Activated CD8-positive, alpha-beta memory T cell treated with anti-CD3 and anti-CD28 coated beads for 48 hours (primary cell): ENCODE data around the gene RPL3.
"Not testable (repeated sequence)": the region's sequence is repeated elsewhere in the genome, so short reads cannot be mapped to it uniquely, and the experiment has no call there.

Experiments used
- DNase-seq, 3 experiments: peaks; one replicate each; pipeline ENCODE4 v3.0.0-alpha.2; 2020; ENCODE audit warnings: low read depth in 2 of 3, low spot score in 2 of 3

RPL3 gene

DNA sequence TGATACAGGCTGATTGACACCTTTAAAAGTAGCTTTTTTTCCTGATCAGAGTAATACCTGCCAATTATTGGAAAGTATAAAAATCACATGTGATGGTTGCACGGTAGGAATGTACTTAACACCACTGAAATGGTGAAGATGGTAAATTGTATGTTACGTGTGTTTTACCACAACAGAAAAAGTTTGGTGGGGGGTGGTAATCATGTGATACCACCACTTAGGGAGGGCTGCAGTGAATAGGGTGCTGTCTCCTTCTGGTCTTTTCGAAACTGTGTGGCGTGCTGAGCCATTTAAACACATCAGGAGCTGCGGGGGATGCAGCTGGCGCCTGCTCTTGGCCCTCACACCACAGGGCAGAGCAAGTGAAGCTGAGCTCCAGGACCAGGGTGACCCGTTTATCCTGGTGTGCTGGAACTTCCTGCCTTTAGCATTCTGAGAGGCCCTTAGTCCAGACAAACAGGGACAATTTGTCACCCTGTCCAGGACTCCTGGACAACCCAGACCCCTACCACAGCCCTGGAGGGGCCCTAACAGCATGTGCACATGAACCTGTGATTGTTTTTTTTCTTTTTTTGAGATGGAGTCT lies 33.0 kb upstream of the RPL3 start:
- no peak for DNase-seq

DNA sequence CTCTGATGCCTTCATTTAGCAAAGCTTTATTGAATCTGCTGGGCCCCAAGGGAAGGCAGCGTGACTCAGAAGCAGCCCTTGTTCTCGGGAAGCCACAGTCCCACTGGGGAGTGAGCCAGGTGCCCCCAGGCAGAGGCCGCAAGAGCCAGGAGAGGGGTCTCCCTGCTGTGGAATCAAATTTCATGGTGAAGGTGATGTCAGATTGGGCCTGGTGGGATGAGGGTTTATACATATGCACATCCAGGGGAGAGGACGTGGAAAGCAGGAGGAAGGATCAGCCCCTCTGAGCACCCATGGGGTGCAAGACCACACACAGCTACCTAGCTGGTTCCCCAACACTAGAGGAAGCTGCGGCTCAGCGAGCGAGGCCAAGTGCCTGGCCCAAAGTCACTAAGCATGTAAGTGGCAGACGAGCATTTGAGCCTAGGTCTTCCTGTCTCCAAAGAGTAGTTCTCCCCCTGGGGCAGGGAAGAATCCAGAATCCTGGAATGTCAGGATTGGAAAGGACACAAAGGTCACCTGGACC lies 32.3 kb upstream of the RPL3 start:
- DNase-seq, result no peak

DNA sequence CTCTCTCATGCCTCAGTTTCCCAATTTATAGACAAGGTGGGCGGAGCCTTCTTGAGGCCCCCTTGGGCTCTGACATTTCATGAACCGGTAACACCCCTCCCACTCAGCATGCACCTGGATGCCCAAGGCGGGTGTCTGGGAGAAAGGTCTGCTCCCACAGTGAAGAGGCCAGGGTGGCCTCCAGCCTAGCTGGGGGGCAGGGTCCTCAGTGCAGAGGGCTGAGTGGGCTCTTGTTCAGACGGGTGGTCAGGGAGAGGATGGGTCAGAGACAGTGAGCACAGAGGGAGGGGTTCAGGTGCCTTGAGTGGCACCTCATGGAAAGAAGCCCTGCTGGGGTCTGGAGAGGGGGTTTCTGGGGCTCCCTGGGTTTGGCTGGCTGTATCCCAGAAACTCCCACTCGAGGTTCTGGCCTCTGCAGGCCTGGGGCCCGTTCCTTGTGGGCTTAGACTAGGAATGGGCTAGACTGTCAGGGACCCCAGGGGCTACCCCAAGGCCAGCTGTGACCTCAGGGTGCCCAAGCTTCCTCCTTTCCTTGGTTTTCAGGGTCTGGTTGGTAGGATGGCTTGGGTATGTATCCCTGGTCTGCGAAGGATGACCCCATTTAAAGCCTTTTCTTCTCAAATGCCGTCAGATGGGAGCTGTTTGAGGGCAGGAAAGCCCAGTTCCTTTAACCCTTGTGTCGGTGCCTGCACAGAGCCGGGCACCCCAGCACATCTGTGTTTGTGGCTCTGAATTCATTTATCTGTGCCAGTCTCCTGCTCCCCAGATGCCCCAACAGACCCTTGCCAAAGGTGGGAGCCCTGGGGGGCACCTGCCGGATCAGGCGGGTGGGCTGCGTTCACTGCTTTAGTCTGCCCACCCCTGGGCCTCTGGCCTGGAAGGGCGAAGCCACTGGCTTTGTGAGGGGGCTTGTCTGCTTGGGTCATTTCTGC lies 31.6 kb upstream of the RPL3 start:
- DNase-seq, result no peak

DNA sequence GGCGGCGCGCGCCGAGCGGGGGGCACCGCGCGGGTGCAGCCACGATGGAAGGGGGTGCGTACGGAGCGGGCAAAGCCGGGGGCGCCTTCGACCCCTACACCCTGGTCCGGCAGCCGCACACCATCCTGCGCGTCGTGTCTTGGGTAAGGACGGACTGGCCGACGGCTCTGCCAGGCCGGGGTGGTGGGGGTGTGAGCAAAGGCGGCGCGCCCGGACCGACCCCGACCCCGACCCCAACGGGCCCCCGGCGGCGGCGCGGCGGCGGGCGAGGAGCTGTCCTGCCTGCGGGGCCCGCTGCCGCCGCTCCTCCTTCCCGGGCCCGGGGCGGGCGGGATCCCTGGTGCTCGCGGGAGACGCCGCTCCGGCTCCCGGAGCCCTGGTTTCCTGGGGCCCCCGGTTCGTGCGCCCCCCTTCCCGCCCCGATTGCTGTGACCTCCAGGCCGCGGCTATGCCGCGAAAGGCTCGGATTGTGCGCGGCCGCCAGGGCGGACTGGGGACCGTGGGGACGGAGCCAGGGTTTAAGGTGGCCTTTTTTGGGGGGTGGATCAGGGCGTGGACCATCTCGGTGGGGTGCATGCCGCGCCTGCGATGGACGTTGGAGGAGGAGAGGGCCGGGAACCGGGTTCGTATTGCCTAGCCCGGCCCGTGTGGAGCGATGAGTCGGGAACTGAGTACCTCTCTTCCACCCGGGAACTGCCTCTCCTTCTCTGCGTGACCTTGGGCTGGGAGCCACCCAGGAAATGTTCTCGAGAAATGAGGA lies 30.7 kb upstream of the RPL3 start, which contains the start of gene SYNGR1:
Gene SYNGR1 (plus strand): TSS at position 25 of the 760 bp plus-strand sequence. CDS start 20 bp downstream, at position 45.
- DNase-seq, result no peak

DNA sequence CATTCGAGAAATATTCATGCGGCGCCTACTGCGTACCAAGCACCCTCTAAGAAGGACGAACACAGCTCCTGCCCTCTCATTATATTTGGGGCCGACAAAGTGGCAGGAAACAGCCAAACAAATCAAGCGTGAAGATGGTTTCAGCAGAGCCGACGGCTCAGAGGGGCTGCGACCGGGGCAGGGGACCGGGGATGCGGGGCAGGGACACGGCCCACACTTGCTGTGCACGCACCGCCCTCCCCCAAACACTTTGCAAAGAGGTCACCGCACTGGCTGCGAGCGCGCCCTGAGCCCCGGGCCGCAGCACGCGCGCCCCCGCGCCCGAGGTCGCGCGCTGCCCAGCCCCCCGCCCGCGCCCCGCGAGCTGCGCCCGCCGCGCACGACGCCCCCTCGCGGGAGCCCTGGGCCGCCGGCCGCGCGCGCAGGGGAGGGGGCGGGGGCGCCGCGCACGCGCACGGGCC lies 30.1 kb upstream of the RPL3 start:
- DNase-seq, result no peak

DNA sequence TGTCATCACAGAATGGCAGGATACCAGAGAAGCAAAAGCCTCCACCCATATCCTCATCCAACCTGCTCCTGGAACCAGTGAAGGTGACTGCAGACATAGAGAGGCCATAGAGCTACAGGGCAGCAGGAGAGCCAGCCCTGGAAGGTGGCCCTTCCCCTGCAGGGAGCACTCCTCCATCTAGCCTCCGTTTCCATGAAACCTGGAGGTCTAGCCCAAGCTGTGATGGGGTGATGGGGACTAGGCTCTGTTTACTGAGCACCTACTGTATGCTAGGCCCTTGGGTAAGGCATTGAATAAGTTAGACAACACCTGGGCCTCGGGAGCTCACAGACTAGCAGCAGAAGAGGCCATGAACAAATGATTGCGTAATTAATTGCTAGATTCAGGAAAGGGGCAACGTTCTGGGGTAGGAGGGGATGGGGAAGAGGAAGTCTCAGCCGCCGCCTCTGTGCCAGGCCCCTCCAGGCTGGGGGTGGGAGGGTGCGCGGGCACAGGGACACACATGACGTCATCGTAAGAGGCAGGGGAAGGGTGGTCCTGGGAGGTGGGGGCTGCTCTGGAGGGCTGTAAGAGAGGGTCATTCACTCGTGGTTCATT lies 29.6 kb upstream of the RPL3 start:
- DNase-seq, result no peak

DNA sequence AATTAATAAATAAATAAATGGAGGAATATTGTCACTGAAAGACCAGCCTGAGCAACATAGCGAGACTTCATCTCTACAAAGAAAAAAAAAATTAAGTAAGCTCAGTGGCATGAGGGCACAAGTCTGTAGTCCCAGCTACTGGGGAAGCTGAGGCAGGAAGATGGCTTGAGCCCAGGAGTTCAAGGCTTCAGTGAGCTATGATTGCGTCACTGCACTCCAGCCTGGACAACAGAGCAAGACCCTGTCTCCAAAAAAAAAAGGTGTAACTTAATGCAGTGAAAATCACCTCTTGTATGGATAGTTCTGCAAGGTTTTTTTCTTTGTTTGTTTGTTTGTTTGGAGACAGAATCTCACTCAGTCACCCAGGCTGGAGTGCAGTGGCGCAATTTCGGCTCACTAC lies 25.8 kb upstream of the RPL3 start:
- DNase-seq, result no peak

DNA sequence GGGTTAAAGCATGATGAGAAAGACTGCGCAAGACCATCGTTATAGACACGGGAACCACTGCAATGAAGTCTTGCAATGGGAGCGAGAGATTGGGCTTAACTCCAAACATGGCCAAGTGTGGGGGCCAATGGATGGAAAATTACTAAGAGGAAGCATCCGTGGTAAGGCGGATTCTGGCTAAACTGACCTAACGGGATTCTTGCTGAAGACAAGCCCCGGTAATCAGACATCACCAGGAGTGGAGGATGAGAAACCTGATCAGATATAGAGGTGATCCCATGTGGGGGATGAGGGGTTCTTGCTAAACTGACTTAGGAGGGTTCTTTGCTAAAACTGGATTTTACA lies 24.6 kb upstream of the RPL3 start:
- DNase-seq, result no peak

DNA sequence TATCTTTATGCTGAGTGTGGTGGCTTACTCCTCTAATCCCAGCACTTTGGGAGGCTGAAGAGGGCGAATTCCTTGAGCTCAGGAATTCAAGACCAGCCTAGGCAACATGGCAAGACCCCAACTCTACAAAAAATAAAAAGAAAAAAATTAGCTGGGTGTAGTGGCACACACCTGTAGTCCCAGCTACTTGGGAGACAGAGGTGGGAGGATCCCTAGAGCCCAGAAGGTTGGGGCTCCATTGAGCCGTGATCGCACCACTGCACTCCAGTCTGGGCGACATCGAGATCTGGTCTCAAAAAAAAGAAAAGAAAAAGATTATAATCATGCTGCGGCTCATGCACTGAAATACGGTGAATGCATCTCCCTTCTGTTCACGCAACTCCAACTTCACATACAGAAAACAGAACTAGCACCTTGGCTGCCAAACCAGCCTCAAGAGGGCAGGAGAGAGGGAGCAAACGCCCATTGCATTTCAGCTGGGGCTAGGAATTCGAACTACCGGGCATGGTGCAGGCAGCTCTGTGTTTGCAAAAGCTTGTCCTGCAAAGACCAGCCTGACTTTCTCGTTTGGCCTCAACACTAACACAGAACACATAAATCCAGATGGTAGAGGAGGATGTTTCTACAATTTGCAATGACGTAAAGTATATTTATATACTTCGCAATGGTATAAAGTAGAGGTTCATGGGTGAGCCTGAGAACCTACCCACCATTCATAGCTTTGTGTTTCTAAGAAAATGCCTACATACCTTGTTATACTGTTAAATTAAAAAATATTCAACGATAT lies 24.0 kb upstream of the RPL3 start:
- no peak for DNase-seq

DNA sequence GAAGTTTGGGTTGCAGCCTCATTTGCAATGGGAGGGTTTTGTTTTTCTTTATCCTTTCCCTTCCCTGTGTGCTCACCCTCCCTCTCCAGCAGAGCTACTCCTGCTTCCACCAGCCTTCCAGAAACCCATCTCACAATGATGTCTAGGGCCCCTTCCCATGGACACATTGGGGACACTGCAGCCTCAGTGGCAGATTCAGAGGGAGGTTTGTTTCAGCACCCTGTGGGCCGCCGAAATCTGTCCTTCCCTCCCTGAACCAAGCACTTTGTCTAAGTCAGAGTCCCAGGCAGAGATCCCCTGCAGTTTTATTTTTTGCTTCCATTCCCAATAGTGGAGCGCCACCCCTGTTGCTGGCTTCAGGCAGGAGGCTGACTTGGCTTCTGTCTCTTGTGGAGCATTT lies 21.8 kb upstream of the RPL3 start:
- DNase-seq, result no peak

DNA sequence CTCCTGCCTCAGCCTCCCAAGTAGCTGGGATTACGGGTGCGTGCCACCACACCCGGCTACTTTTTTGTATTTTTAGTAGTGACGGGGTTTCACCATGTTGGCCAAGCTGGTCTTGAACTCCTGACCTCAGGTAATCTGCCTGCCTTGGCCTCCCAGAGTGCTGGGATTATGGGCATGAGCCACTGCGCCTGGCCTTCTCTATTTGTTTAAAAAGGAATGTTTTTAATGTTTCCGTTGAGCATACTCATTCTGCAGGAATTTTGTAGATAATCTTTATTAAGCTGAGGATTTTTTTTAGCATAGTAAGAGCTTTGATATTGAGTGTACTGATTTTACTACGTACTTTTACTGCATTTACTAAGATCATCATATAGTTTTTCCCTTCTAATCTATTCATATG lies 20.4 kb upstream of the RPL3 start:
- DNase-seq, result not testable (repeated sequence)

DNA sequence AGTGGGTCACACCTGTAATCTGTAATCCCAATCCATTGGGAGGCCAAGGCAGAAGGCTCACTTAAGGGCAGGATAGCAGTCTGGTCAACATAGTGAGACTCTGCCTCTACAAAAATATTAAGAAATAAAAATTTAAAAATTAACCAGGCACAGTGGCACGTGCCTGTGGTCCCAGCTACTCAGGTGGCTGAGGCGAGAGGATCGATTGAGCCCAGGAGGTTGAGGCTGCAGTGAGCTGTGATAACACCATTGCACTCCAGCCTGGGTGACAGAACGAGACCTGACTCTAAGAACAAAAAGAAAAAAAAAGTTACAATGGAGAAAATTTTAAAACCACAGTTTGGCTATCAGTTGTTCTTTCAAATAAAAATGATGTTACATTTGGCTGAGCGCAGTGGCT lies 17.0 kb upstream of the RPL3 start:
- DNase-seq, result no peak

DNA sequence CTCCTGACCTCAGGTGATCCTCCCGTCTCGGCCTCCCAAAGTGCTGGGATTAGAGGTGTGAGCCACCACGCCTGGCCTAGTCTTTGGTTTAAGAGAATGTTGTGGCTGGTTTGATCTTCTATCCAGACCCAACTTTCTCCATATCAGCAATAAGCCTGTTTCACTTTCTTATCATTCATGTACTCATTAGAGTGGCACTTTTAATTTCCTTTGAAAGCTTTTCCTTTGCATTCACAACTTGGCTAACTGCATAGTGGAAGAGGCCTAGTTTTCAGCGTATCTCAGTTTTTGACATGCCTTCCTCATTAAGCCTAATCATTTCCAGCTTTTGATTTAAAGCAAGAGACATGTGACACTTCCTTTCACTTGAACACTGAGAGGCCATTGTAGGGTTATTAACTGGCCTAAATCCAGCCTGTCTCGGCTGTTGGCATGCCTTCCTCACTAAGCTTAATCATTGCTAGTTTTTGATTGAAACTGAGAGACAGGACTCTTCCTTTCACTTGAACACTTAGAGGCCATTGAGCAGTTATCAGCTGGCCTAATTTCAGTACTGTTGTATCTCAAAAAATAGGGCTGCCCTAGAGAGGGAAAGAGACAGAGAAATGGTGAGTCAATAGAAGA lies 13.1 kb upstream of the RPL3 start:
- DNase-seq, result no peak

DNA sequence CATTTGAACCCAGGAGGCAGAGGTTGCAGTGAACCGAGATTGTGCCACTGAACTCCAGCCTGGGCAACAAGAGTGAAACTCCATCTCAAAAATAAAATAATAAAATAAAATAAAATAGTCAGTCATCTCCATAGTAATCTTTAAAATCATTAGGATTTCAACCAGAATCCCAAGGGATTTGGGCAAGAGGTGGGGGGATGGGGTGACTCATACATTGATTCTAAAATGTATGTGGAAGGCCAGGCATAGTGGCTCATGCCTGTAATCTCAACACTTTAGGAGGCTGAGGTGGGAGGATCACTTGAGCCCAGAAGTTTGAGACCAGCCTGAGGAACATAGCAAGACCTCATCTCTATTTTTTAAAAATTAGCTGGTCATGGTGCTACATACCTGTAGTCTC lies 11.1 kb upstream of the RPL3 start:
- DNase-seq, result not testable (repeated sequence)

DNA sequence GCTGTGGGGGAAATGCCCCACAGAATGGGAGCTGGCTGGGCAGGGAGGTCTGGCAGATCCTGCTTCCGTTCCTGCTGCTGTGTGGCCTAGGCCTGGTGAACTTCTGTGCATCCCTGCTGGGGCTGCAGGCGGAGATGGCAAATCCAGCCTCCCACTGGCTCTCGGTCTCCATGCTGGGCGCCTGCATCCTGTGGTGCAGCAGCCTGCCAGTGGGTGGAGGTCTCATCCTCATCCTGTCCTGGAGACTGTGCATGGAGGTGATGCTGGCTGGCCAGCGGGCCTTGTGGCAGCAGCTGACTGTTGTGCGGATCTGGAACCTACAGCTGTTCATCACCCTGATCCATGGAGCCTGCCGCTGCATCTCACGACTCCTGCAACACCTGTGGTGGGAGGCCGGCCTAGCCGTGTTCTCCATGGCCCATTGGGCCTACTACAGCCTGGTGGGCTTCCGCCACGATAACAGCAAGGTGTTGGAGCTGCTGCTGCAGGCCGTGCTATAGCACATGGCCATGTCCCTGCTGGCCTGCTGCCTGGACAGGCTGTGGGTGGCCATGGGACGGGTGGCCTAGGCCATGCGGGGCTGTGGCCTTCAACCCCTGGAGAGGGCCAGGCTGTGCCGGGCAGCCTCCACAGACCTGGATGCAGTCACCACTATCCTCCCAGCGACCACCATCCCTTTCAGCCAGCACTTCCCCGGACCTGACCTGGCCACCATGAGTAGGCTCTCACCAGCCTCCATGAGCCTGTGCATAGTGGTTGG lies 8.8 kb upstream of the RPL3 start:
- DNase-seq, result no peak

DNA sequence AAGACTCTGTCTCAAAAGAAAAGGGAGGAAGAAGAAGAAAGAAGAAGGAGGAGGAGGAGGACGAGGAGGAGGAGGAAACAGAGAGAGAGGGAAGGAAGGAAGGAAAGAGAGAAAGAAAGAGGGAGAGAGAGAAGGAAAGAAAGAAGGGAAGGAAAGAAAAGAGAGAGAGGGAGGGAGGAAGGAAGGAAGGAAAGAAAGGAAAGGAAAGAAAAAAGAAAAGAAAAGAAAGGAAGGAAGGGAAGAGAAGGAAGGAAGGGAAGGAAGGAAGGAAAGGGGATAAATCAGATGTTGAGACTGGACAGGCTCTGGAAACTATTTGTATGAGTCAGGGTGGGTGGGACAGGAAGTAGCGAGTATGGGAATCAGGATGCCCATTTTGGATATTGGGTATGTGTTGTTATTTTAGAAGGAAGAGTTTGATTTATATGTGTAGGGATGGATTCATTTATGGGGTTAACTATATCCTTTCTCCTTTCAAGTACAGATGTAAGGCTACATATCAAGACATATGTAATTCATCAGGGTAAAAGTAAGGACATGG lies 6.0 kb upstream of the RPL3 start:
- DNase-seq, result no peak

DNA sequence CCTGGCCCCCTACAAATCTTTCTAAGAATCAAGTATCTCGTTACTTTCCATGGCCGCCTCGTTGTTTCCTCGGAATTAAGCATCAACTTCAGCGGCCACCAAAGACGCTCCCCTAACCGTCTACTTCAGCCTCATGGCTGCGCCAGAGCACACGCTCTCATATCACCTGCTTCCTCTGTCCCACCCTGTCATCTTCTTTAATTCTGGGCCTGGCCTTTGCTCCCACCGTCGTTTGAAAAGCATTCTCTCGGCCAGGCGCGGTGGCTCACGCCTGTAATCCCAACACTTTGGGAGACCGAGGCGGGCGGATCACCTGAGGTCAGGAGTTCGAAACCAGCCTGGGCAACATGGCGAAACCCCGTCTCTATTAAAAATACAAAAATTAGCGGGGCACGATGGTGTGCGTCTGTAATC lies 1.2 kb upstream of the RPL3 start:
- DNase-seq, result not testable (repeated sequence)

DNA sequence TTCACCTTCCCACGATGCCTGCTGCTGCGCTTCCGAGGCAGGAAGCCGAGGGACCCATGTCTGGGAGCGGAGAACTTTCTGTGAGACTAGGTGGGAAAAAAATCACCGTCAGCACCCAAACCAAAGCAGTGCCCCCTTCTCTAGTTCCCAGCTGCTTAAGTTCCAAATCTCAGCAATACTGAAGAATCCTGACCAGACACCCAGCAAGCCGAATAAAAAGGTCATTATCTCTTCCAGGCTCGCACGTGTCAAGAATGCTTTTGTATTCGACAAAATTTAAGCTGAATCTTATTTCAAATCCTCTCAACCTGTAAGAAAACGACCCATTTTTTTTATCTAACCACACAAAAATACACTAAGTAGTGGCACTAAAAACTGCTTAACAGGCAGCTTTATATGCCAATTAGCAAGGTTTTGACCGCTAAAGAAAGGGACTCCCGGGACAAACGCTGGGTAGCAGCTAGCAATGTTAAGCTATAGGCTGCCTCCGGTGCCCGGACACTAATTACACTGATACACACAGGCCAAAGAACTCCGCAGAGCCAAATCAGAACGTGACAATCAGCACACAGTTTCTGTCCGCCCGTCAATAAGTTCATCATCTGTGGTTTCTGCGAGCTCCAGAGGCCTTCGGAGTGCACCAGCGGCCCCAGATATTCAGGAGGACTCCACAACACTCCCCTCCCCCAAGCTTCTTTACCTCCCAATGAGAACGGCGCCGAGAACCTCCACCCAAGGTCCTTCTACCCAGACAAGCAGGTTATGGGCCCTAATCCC lies 728 bp downstream of the RPL3 start:
- no peak for DNase-seq
